OCI-M2 (cell line): ENCODE measurements around the gene TNIP1.

Source experiments
- DNase-seq: peaks from one replicate; lab custom pipeline; 2025; ENCODE audit not compliant: unreplicated experiment; lab: John Stamatoyannopoulos, UW

Gene TNIP1

DNA sequence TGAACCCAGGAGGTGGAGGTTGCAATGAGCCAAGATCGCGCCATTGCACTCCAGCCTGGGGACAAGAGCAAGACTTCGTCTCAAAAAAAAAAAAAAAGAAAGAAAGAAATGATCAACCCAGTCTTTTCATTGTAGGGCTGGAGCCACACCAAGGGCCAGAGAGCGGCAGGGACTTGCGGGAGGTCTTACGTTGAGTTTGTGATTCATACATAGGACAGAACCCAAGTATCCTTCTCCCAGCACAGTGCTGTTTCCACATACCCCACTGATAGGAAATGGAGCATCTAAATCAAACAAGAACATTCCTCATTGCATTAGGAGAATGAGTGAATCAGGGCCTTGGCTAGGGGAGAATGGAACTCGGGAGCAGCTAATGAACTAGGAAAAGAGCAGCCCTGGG lies 3.5 kb upstream of the TNIP1 start:
- DNase-seq = no peak

DNA sequence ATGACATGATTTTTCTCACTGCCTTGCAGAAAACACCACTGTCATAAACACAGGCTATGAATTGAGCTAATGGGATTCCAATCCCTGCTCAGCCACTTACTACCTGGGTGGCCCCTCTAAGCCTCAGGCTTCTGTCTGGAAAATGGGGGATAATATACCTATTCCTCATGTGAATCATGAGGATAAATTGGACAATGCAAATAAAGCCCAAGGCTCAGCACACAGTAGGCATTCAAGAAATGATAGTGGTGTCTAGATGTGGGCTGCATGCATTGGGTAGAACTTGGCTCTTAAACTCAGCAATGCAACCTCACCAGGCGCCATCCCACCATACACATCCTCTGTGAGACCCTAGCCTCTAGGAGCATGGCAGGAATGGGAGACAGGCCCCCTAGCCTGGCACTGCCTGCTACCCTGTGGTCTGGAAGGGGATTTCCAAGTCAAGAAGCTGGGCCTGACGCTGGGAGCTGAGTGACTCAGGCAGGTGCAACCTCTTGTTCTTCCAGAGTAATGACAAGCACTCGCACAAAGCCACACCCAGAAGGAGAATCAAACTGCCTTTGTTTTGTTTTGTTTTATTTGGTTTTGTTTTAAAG lies 2.3 kb upstream of the TNIP1 start:
- no peak for DNase-seq

DNA sequence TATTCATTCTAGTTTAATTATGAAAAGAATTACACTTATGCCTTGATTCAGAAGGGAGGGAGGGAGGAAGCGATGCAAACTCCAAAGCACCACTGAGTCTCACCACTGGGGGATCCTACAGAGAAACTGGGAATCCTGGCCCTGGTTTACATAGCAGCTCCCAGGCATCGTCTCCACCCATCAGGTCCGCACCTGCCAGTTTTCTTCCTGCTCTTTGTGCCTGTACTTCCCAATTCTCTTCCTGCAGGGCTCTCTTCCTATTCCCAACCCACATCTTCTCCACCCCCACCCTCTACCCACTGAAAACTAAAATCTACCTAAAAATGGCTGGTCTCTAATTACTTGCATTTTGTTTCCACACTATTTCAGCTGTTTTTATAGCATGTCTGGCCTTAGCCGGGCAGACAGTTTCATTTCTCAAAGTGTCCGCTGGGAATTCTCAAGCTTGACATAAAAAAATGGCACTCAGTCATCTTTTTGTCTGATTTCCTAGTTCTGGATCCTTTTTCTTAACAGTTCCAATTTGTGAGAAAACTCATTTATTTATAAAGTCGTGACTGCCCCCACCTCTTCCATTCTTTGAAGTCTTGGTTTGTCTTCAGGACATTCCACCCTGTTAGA lies 1.6 kb upstream of the TNIP1 start:
- no peak for DNase-seq

DNA sequence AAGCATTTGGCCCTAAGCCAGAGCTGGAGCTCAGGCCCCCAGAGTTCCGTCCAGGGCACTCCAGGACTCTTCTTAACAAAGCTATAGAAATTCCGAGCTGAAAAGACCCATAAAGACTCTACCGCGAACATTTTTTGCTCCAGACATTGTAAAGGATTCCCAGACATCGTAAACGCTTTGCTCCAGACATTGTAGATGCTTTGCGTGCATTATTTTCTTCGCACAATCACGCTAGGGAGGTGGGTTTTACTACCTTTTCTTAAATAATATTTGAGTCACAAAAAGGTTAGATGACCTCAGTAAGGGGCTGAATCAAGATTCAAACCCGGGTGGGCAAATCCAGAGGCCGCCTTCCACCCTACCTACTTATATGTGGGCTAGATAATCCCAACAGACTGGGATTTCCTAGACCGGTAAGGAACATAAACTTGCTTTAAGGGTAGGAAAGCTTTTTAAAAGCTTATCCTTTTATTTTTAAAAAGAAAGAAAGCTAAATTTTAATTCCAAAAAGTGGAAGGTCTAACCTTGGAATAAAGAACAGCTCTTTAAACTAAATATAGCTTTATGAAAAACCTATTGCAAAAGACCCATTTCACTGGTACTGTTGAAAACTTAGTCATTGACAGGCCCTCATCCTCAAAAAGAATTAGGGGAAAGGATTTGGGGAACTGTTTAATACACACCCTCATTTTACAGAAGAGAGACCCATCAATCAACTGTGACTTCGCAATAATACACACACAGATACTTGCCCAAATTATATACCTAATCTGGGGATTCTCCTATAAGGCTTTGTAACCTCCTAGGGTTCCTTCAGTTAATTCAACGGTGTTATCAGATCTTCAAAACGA lies 822 bp upstream of the TNIP1 start:
- no peak for DNase-seq

DNA sequence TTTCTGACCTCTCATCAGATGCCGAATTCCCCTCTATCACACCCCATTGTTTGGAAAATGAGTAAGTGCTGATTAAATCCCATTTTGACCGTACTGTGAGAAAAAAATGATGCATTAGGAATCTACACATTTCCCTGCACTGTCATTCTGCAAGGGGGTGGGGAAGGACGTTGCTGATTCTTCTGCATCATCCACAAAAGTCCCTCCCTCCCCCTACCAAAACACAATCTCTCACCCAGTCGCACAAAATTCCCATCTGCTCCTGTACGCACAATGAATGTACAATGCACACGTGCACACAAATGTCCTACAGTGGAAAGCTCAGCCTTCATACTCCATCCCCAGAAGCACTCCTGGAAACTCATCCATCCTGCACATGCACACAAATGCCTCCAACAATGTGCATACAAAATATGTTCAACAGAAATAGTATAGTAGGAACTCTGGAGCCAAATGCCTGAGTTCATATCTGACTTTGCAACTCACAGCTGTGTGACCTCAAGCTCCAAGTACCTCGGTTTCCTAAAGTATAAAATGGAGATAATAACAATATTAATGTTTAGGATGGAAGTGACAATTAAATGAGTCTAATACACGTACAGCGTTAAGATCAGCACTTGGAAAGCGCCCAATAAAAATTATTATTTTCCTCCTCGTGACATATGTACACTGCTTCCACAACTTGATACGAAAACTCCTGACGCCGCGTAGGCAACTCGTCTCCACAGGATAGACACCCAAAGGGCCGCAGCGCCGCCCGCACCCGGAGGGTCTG lies 809 bp downstream of the TNIP1 start:
- no peak for DNase-seq

DNA sequence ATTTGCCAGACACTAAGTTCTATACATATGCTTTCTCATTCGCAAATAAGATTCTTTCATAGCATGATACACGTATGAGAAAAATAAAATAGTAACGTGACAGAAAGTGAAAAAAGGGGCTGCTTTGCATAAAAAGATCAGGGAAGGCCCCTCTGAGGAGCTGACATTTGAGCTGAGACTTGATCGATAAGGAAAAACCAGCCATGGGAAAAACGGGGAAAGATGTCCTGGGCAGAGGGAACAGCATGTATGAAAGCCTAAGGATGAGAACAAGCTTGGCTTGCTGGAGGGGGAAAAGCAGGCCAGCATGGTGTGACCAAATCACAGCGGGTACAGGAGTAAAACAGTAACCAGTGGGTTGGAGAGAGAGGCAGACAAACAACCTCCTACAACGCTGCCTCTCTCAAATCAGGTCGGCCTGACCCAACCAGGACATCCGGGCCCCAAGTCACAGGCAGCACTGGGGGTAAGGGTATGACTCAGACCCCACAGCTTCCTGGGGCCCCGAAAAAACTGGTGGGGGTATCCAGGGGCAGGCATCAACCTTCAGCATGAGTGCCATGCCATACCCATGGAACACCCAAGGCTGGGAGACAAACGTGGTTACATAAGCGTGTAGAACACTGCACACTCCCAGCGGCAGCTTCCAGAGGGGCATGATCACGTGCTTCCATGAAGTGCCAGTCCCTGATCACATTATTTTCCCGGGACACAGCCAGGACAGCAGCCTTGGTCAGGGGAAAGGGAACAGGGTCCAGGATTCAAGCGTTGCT lies 2.2 kb downstream of the TNIP1 start:
- no peak for DNase-seq

DNA sequence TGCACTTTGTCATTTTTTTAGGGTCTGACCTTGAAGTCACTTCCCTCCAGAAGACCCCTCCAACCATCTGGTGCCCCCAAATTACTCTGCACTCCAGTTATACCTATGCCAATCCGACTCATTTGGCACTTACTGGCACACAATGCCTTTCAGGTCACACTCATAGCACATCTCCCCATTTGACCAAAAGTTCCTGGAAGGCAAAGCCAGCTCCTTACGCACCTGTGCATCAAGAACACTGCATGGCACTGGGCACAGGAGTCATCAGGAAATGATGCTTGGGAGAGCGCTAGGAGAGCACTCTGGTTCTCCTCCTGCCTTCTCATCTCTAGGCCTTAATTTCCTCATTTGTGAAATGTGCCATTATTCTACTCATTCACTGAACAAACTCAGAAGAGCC lies 2.9 kb downstream of the TNIP1 start:
- DNase-seq = no peak

DNA sequence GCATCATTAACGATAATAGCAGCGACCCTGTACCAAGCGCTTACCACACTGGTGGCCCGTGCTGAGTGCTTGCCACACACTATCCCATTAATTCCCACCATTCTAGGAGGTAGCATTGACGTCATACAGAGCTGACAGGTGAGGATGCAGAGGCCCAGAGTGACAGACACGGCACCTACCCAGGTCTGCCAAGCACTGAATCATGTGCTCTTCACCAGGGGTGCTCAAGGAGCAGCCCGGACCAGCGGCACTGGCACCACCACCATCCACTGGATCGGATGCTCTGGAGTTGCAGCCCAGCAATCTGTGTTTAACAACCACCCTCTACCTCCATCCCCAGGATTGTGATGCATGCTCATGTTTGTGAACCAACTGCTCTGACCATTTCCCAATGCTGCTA lies 3.4 kb downstream of the TNIP1 start:
- DNase-seq = no peak

DNA sequence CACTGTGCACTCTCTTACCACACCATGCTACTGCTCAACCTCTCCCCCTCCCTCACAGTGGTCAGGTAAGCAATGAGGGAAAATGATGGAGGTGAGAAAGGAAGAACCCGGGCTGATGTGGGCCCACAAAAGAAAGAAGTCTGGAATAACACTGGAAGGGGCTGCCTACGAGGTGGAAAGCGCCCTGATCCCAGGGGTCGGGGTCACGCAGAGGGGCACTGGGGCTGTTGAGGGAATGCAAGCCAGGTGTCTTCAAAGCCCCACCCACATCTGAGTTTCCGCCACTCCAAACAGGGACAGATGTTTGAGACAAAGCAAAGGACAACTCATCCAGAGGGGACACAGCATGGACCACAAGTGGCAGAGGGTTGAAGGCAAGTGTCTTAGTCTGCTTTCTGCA lies 4.2 kb downstream of the TNIP1 start:
- DNase-seq = no peak

DNA sequence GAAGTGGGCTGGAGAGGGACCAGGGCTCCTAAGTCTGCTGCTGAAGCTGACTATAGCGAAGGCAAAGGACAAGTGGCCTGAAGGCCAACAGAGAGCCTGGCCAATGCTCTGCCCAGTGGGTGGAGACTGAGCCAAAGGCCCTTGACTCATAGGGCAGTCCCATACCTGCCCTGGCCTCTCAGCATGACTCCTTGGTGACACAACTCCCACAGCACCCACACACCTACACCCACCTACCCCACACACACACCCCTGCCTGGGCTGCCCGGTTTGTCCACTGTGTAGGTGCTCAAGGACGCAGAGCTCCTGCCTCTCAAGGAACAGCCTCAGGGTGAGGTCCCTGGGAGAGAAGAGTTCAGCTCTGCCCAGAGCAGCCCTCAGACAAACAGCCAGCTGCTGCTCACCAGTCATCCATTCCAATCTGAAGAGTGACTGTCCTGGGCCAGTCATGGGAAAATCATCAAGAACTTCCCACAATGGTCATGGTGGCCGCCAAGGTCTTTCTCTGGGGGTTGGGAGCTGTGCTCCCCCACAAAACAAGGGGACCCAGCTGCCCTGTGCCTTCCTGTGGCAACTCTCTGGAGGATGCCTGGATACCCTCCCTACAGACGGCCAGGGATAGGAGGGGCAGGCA lies 5.0 kb downstream of the TNIP1 start:
- no peak for DNase-seq

DNA sequence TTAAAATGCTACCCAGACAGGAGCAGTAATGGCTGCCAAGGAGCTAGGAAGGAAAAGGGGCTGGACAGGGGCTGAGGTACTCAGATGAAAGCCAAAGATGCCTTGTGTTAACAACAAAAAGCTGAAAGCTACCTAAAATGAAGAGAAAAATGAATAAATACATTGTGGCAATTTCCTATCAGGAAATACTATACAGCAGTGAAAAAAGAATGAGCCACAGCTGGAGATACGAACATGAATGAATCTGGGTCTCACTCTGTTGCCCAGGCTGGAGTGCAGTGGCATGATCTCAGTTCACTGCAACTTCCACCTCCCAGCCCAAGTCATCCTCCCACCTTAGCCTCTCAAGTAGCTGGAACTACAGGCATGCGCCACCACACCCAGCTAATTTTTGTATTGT lies 6.3 kb downstream of the TNIP1 start:
- no peak for DNase-seq

DNA sequence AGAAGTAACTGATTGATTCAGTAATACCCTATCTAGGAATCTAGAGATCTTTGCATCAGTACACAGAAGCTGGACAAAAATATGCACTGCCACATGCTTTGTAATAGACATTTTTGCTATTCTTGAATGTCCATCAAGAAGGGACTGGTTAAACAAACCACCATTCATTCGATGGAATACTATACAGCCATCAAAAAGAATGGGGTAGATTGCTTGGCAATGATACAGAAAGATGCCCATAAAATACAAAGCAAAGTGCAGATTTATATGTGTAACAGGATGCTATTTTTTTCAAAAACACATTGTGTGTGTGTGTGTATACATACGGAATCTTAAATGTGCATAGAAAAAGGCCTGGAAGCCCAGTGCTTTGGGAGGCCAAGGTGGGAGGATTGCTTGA lies 7.6 kb downstream of the TNIP1 start:
- no peak for DNase-seq

DNA sequence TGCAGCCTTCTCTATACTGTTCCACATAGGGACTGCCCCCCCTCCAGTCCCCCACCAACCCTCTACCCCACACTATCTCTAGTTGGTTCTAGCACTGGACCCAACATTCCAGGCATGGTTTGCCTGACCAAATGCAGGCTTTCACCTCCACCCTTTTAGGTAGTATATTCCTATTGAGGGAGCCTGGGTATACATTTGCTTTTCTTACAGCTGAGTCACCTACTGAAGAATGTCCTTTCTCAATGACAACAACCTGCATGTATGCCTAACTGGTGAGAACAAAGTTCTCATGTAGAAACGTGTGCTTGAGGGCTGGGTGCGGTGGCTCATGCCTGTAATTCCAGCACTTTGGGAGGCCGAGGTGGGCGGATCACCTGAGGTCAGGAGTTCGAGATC lies 8.2 kb downstream of the TNIP1 start:
- DNase-seq = no peak

DNA sequence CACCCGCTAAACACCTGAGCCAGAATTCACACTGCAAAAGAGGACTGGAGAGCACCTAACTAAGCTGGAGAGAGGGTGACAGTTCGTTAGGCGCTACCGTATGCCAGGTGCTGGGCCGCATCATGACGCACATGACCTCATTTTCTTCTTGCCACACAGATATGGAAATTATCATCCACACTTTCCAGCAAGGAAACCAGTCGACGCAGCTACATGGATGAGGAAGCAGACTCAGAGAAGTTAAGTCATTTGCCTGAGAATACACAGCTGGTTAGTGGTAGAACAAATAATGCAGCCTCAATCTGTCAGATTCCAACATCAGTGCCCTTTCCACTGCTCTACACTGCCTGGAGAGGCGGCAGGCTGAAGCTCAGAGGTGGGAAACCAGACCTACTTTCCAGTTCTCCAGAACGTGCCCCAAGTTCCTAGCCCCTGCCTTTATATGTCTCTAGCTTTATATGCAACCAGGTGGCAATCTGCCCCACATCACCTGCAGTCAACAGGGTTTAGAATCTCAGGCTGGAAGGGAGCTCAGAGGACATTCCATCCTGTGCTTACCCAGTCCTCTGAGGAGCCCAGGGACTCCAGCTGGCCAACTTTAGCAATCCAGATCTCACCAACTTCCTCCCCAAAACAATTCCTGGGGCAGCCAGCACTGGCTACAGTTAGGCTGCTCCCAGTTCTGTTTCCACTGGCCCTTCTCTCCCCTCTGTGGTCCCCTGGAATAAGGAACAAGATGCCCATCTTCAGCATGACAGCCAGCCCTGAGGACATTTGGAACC lies 8.8 kb downstream of the TNIP1 start:
- no peak for DNase-seq

DNA sequence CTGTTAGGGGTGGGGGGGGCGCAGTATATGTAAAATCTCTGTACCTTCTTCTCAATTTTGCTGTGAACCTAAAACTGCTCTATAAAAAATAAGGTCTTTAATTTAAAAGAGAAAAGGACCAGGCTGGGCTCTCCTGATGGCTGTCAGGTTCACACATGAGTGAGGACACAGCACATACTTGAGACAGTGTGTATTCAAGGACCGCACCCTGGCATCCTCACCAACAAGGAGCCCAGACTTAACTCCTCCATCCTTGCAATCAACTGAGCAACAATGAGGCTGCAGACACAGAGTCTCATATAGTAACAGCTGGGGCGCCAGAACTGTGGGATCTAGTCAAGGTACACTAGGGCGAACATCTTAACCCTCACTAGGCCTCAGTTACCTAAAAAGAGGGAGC lies 9.8 kb downstream of the TNIP1 start:
- DNase-seq = no peak

DNA sequence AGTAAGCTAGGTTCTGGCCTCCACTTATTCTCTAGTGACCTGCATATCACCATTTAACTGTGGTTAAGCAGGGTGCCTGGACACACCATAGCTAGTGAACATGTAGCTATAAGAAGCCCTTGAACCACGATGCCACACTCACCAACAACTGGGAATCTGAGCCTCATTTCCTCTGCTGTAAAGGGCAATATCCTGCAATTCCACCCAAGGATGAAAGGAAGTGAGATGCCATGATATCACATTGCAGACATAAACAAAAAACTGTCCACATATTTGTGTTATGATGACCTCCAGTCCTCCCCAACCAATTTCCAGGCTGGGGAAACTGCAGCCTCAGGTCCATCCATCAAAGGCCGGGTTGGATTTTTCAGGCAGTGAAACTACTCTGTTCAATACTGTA lies 10.4 kb downstream of the TNIP1 start:
- DNase-seq = no peak

DNA sequence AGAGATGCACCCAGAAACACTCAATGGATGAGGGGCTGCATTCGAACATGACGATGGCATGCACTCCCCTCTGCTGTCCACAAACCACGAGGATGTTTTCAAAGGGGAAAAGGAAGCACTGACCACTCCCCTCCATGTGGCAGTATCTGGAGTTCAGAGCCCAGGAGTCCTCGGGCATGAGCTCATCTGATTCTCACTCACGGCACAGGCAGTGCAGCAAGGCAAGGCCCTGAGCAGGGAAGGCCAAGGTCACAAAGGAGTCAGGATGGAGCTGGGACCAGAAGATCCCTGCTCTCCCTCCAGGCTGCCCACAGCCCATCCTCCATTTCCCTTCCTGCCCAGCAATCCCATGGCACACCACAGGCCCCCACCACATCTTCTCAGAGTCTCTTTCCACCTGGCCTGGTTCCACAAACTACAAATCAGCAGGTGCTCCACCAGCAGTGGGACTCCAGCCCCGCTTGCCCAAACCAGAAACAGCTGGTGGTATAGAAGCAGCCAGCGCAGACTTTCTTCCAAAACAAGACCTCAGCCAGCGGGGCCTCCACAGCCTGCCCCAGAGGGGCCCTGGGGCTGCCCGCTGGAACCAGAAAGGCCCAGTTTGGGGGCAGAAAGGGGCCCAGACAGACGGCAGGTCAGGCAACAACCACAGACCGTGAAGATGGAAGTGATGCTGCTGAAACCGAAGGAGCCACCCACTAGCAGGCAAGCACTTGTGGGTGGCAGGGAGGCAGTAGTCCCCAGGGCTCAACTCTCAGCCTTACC lies 12.2 kb downstream of the TNIP1 start:
- DNase-seq = no peak

DNA sequence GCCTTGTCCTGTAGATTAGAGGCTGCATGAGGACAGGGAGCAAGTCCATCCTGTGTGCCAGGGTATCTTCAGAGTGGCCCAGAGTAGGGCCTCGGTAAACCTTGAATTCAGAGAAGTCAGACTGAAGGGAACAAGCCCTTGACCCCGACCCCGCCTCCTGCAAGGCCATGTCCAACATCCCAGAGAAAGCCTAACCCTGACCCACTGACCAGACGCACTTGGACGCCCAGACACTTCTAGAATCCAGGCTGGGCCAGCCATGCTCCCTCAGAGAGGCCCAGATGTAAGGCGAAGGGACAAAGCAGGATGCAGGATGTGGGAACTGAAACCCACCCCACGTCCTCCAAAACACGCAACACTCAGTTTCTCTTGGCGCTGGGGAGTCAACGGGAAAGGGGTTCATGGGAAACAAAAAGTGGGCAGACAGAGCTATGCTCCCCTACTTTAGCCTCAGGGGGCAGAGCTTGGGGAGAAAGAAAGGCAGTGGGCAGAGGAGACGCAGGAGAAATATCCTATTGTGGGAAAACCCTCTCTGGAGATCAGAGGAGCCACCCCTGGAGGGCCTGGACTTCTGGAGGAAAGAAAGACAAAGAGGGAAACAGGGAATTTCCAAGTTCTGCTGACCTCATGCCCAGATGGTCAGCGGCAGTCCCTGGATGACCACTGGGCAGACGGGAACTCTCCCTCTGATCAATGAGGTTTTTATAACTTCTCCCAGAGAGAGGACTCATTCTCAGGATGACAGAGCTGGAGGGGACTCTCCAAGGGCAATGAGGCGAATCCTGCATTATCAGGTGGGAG lies 13.0 kb downstream of the TNIP1 start:
- no peak for DNase-seq
